ENCODE data around the gene FBXO28. TPM values are rescaled to one million over a fixed set of nuclear protein-coding genes. Genes with fewer than 3 reads are reported as not detected.

FBXO28 gene
- total RNA-seq, 1 experiment from 2014 or later = 37.0 TPM

GRCh38 chr1:224182057-224182865 is 68.3 kb downstream of the FBXO28 start:
- intact Hi-C loops (cut with micrococcal nuclease) = no loop called here
- ChIA-PET POLR2A (interaction anchor here (0.7 kb wide), 3 partner anchors 10 to 531 kb away, joined by 3 read pairs; no protein-coding TSS in a partner anchor), CTCF (interaction anchor here (0.7 kb wide), 1 partner anchor 8 kb away, joined by 3 read pairs; no protein-coding TSS in a partner anchor), RAD21 (ENCODE audit: low non-redundant PET in 1 of 2, low total read pairs in 2 of 2, uncharacterized antibody in 2 of 2, unreplicated experiment in 2 of 2) (interaction anchor here in 1 of 2 experiments (1.2 kb wide), 1 partner anchor 148 kb away, joined by 3 read pairs; the partner anchor contains the start of gene NVL)
- H3K9me2 ChIP-seq (ENCODE audit: insufficient read depth) = no peaks in the 10 kb centered on the region
- H3K27me3 ChIP-seq (ENCODE audit: insufficient read depth, low read length) = no peaks in the 10 kb centered on the region
- BruUV-seq (replicated peaks) = TSS peak; percentile 89
- H2AFZ ChIP-seq (ENCODE audit: low read depth, low read length, poor library complexity, severe bottlenecking) = peak overlapping the region; percentile 74
- DNase-seq (ENCODE audit: low read depth, low spot score) = no peak
- no peak for ATAC-seq
- peak overlapping the region; percentile 78 to 89 for H3K4me3 ChIP-seq (replicated peaks in 1 of 2; ENCODE audit: low read depth in 1 of 2, low read length in 2 of 2)
- H3K9ac ChIP-seq (ENCODE audit: low read length) = peak overlapping the region; percentile 90
- peak; percentile 58 for TF ChIP-seq CEBPB (IDR thresholded peaks at IDR 0.05; ENCODE audit: low read depth)
- 0 out of 2 replicates have a peak, but pooled peaks have one; percentile 15 for TF ChIP-seq FOSL1 (IDR thresholded peaks at IDR 0.05; ENCODE audit: low read depth)
- TF ChIP-seq ZBTB33 (IDR thresholded peaks at IDR 0.05; ENCODE audit: extremely low read depth, insufficient replicate concordance, low read length) = no peak
- H3K9me3 ChIP-seq (ENCODE audit: control insufficient read depth in 1 of 2, insufficient read depth in 1 of 2, low read depth in 1 of 2, low read length in 2 of 2) = no peaks in the 10 kb centered on the region
- peak overlapping the region; percentile 86 for H3K27ac ChIP-seq (ENCODE audit: low read depth, low read length)
- H3K79me2 ChIP-seq (ENCODE audit: insufficient read depth, low read length) = peaks cover 38% of the 10 kb centered on the region
- peak overlapping the region; percentile 90 for H3K4me2 ChIP-seq (ENCODE audit: low read length)
- H4K20me1 ChIP-seq (ENCODE audit: insufficient read depth) = no peaks in the 10 kb centered on the region
- H3K36me3 ChIP-seq (ENCODE audit: control insufficient read depth in 1 of 2, insufficient read depth in 2 of 2, low read length in 2 of 2) = no peaks in the 10 kb centered on the region
- H3K4me1 ChIP-seq (ENCODE audit: control insufficient read depth in 1 of 2, insufficient read depth in 2 of 2, low read length in 2 of 2) = peaks cover 2 to 23% of the 10 kb centered on the region in 2 experiments; a peak in 3 of 4 replicates

All from HCT116 (cell line).